K562 (cell line): ENCODE results near the gene MGA. TPM values are rescaled to one million over a fixed set of nuclear protein-coding genes. Genes with fewer than 3 reads are reported as not detected.

Experiments
- ATAC-seq: fragments of 200-7000 bp; cut with Tn5 transposase; 3 replicates; pipeline ENCODE4 v1.9.1; 2020; ENCODE audit warnings: moderate library complexity
- BruUV-seq: library from RNA; stranded (reverse); fragments of 400-500 nt; replicated peaks from 2 replicates; lab custom pipeline; 2021; lab: Mats Ljungman, UMichigan
- CTCF ChIA-PET: fragments of 300-600 bp; formaldehyde crosslinking; extraction: SDS; loops from one replicate; lab custom pipeline; 2021; ENCODE audit warnings: low intra/inter-chr PET ratio; lab: Yijun Ruan, JAX
- POLR2A ChIA-PET: fragments of 300-600, 350-650 bp; sonication (Branson Sonifier 250); formaldehyde crosslinking; extraction: SDS; loops from one replicate; lab custom pipeline; 2021; ENCODE audit warnings: antibody characterized with exemption, inconsistent platforms; lab: Yijun Ruan, JAX
- DNase-seq, 4 experiments: peaks; one replicate each; pipeline versions ENCODE4 v3.0.0 to v3.0.0-alpha.2; 2011 to 2018; ENCODE audit warnings: low spot score in 3 of 4, mixed read lengths in 3 of 4; ENCODE audit errors: extremely low read depth in 1 of 4
- FAIRE-seq: peaks from 2 replicates; lab custom pipeline; 2011; peaks lifted over from hg19 to GRCh38; lab: Jason Lieb, UNC
- H2AFZ ChIP-seq: 2 replicates; pipeline ENCODE4 v1.6.0; 2011; ENCODE audit warnings: low read depth, low read length, control low read depth, inconsistent platforms
- H3K27ac ChIP-seq: fragments of 200-600 bp; 3 replicates; pipeline ENCODE4 v1.8.0; 2011; ENCODE audit warnings: low read depth, mild to moderate bottlenecking, control low read depth, inconsistent platforms, low read length, moderate library complexity, mixed read lengths; ENCODE audit errors: extremely low read depth
- H3K27me3 ChIP-seq, 2 experiments: fragments of 300-600 bp in 1 of 2; 2 replicates in 1 of 2; 3 replicates in 1 of 2; pipeline versions ENCODE4 v1.6.0 to v1.8.0; 2011; ENCODE audit warnings: inconsistent platforms in 2 of 2, low read length in 2 of 2, mild to moderate bottlenecking in 1 of 2, mixed read lengths in 1 of 2, moderate library complexity in 1 of 2; ENCODE audit not compliant: control insufficient read depth in 2 of 2, insufficient read depth in 2 of 2
- H3K36me3 ChIP-seq: fragments of 300-600 bp; 3 replicates; pipeline ENCODE4 v1.8.0; 2011; ENCODE audit warnings: mild to moderate bottlenecking, low read length, inconsistent platforms; ENCODE audit not compliant: control insufficient read depth, insufficient read depth
- H3K4me1 ChIP-seq, 2 experiments: fragments of 200-600 bp in 1 of 2; replicated peaks in 1 of 2; 2 replicates in 1 of 2; 3 replicates in 1 of 2; pipeline versions ENCODE4 v1.5.1 to v1.8.0; 2011; ENCODE audit warnings: inconsistent platforms in 2 of 2, low read length in 2 of 2, mild to moderate bottlenecking in 1 of 2, mixed read lengths in 1 of 2, moderate library complexity in 1 of 2; ENCODE audit not compliant: control insufficient read depth in 2 of 2, insufficient read depth in 2 of 2
- H3K4me2 ChIP-seq: 2 replicates; pipeline ENCODE4 v1.6.1; 2011; ENCODE audit warnings: low read length, control low read depth, inconsistent platforms, mixed read lengths; ENCODE audit not compliant: insufficient read depth
- H3K4me3 ChIP-seq: fragments of 200-600 bp; sonication (generic), shearing (Covaris generic); 2 replicates; pipeline ENCODE4 v1.5.1; 2016; ENCODE audit warnings: control low read depth, inconsistent platforms
- H3K79me2 ChIP-seq: fragments of 200-600 bp; 3 replicates; pipeline ENCODE4 v1.8.0; 2011; ENCODE audit warnings: low read length, inconsistent platforms; ENCODE audit not compliant: control insufficient read depth, insufficient read depth
- H3K9ac ChIP-seq, 2 experiments: 2 replicates each; pipeline versions ENCODE4 v1.6.0 to v1.6.1; 2011; ENCODE audit warnings: low read depth in 2 of 2, low read length in 2 of 2, control low read depth in 1 of 2, inconsistent platforms in 1 of 2, mild to moderate bottlenecking in 1 of 2, mixed read lengths in 1 of 2; ENCODE audit not compliant: insufficient read depth in 1 of 2
- H3K9me1 ChIP-seq: one replicate; pipeline ENCODE4 v1.6.0; 2011; ENCODE audit warnings: inconsistent platforms, mild to moderate bottlenecking, low read length, moderate library complexity; ENCODE audit not compliant: control insufficient read depth, insufficient read depth
- H3K9me3 ChIP-seq: replicated peaks from 2 replicates; pipeline ENCODE4 v1.5.1; 2011; ENCODE audit warnings: low read depth, low read length, inconsistent platforms; ENCODE audit not compliant: control insufficient read depth, insufficient read depth
- H4K20me1 ChIP-seq: replicated peaks from 2 replicates; pipeline ENCODE4 v1.6.1; 2011; ENCODE audit warnings: low read length, inconsistent platforms, mixed read lengths; ENCODE audit not compliant: control insufficient read depth, insufficient read depth
- ARID3B ChIP-seq: fragments of 250-450 bp; sonication (Bioruptor Pico); IDR thresholded peaks from 2 replicates; pipeline ENCODE4 v1.4.0; 2020; ENCODE audit warnings: borderline replicate concordance
- BDP1 ChIP-seq: IDR thresholded peaks from 3 replicates; pipeline ENCODE4 v1.6.1; 2011; ENCODE audit not compliant: insufficient read length, insufficient read depth
- C11orf30 ChIP-seq: fragments of 450-650 bp; IDR thresholded peaks from 2 replicates; pipeline ENCODE4 v1.6.1; 2016; ENCODE audit warnings: low read depth, mild to moderate bottlenecking
- E2F8 ChIP-seq: fragments of 450-650 bp; IDR thresholded peaks from 2 replicates; pipeline ENCODE4 v1.7.1; 2018; ENCODE audit warnings: mild to moderate bottlenecking, low read depth; ENCODE audit not compliant: partially characterized antibody
- FOXM1 ChIP-seq, 2 experiments: fragments of 450-650 bp in 1 of 2; sonication (generic) in 1 of 2; formaldehyde crosslinking in 1 of 2; IDR thresholded peaks; 2 replicates each; pipeline versions ENCODE4 v1.6.1 to v1.9.0; 2017 to 2022; ENCODE audit warnings: low read depth in 2 of 2, mild to moderate bottlenecking in 2 of 2, missing genetic modification reagents in 1 of 2, moderate library complexity in 1 of 2
- GTF2E2 ChIP-seq: fragments of 200-800 bp; sonication (Bioruptor generic); IDR thresholded peaks from 2 replicates; pipeline ENCODE4 v1.6.1; 2016; ENCODE audit warnings: missing genetic modification characterization, missing compliant biosample characterization
- JUN ChIP-seq, 2 experiments: sonication (generic) in 1 of 2; formaldehyde crosslinking in 1 of 2; IDR thresholded peaks; 2 replicates each; pipeline versions ENCODE4 v1.6.1 to v1.8.0; 2012 to 2022; ENCODE audit warnings: borderline replicate concordance in 2 of 2, mild to moderate bottlenecking in 2 of 2, improper control_type of control experiment in 1 of 2, low read depth in 1 of 2, low read length in 1 of 2, missing genetic modification reagents in 1 of 2
- NEUROD1 ChIP-seq: fragments of 150-350 bp; IDR thresholded peaks from 2 replicates; pipeline ENCODE4 v1.6.1; 2014; ENCODE audit warnings: borderline replicate concordance, low read length, low read depth; ENCODE audit not compliant: partially characterized antibody
- SFPQ ChIP-seq: fragments of 200-400 bp; formaldehyde crosslinking; IDR thresholded peaks from 2 replicates; pipeline ENCODE4 v1.6.1; 2017; ENCODE audit warnings: mild to moderate bottlenecking, low read depth, low read length, moderate library complexity
- TBP ChIP-seq: optimal IDR thresholded peaks from 2 replicates; pipeline ENCODE3; 2011; ENCODE audit warnings: low read depth, low read length, improper control_type of control experiment
- ZNF12 ChIP-seq: sonication (generic); formaldehyde crosslinking; IDR thresholded peaks from 2 replicates; pipeline ENCODE4 v1.4.0; 2020; ENCODE audit warnings: mild to moderate bottlenecking, missing genetic modification reagents
- ZNF583 ChIP-seq: fragments of 250-450 bp; sonication (Bioruptor Pico); IDR thresholded peaks from 2 replicates; pipeline ENCODE4 v1.4.0; 2020
- WGBS: fragments of 100-300 bp; shearing (Covaris generic); methylation state at CpG from one replicate; pipeline ENCODE4 v1.1.6; 2016; ENCODE audit warnings: low coverage, mixed read lengths; ENCODE audit not compliant: insufficient coverage; ENCODE audit errors: missing lambda C conversion rate; 5-methylcytosine and 5-hydroxymethylcytosine counted together
- in situ Hi-C: fragments of 300-500 bp; cut with MboI; formaldehyde crosslinking; loops from 4 replicates; pipeline ENCODE4 v1.15.0; 2018; ENCODE audit warnings: inconsistent platforms, mixed read lengths
- intact Hi-C: fragments of 100-400 bp; cut with micrococcal nuclease; formaldehyde crosslinking; loops from 2 replicates; pipeline ENCODE4 v1.14.2; 2022
- polyA plus RNA-seq, 8 experiments: library from polyadenylated mRNA; depleted of rRNA in 4 of 8; stranded (reverse) in 5 of 8; unstranded in 3 of 8; fragments of >200 nt; fragmentation: Nextera tagmentation in 2 of 8; fragmentation: Illumina TruSeq in 1 of 8; extraction: Ambion mirVana in 2 of 8; extraction: Trizol in 1 of 8; gene quantifications; 2 replicates each; pipeline versions ENCODE4 v1.2.1 to v1.2.3, GENCODE V29; 2011 to 2014; ENCODE audit warnings: inconsistent platforms in 1 of 8, missing spikeins in 1 of 8
- total RNA-seq, 7 experiments: library from RNA; depleted of rRNA in 6 of 7; stranded (reverse); fragments of >200 nt in 6 of 7; fragmentation: Illumina TruSeq in 2 of 7; extraction: Trizol in 2 of 7; gene quantifications; 2 replicates each; pipeline versions ENCODE4 v1.2.1 to v1.2.3, GENCODE V29; 2011 to 2021; ENCODE audit warnings: low replicate concordance in 1 of 7

MGA gene
- total and polyA plus RNA-seq, 9 of the 15 experiments (the other 6 are each of a cell fraction or from before 2014, with no cell fraction given) = 4.7 to 56.1 (median 21.1) TPM

DNA sequence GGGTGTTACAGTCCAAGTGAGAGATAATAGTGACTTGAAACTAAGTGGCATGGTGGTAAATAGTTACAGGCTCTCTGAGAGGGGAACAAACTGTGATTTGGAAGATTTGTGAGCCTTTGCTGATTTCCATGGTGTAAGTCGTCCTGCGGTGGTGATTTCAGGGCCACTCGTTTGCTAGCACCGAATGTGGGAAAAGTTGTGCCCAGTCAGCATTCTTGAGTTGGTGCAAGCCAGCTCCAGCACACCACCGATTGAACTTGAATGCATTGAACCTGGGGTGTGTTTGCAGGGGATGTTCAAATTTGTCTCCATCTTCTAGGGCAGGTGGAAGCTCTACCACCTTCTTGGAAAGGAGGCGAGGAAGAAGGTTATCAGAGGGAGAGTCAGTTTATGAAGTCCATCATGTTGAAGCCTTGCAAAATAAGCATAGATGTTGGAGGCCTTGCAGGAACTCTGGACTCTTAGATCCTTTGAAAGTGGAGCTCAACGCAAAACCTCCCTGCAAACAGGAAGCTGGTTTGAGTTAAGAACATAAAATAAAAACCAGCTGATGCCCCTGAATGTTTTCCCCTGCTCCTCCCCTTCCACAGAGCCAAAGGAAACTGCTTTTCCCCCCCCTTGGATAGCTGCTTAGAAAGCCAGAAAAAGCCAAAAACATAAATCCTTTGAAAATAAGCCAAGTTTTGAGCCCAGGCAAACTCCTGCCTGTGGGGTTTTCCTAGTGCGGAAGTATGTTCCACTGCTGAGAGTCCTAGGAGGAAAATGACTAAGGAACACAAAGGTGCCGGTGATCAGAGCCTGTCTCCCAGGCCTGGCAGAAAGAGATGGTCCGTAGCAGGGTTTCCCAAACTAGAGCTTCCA, 136.0 kb downstream of the MGA start:
- Histone ChIP-seq H2AFZ (no peak overlapping the region), H3K4me1 (peaks cover 11 to 21% of the 10 kb centered on the region in 2 experiments), H3K9me1 (no peaks in the 10 kb centered on the region), H3K36me3 (no peaks in the 10 kb centered on the region), H3K27ac (no peak overlapping the region), H3K27me3 (no peaks in the 10 kb centered on the region), H3K4me2 (no peak overlapping the region), H3K4me3 (no peak overlapping the region), H3K9ac (no peak overlapping the region), H3K9me3 (no peaks in the 10 kb centered on the region), H4K20me1 (no peaks in the 10 kb centered on the region; the same call in 1 of the 2 replicates), H3K79me2 (0 out of 3 replicates have a peak, but pooled peaks cover 5% of the 10 kb centered on the region)
- in situ Hi-C loops = no loop called here
- ChIA-PET POLR2A (interaction anchor here (0.6 to 0.9 kb wide), 3 partner anchors 10 to 823 kb away, joined by 3 read pairs; no protein-coding TSS in a partner anchor), CTCF (no interaction called here)
- intact Hi-C loops = no loop called here
- FAIRE-seq (no peak), ATAC-seq (no peak), DNase-seq (no peak)
- no TSS peak for BruUV-seq
- 83% methylated on average over 10 of the region's 10 CpGs for WGBS
- no peak for TF ChIP-seq ZNF12
- no peak for TF ChIP-seq JUN (IDR thresholded peaks at IDR 0.05; ENCODE audit: borderline replicate concordance, low read depth, low read length)
- no peak for TF ChIP-seq JUN (CRISPR knock-in tag; IDR thresholded peaks at IDR 0.05; ENCODE audit: borderline replicate concordance)
- no peak for TF ChIP-seq FOXM1 (IDR thresholded peaks at IDR 0.05; ENCODE audit: low read depth)
- TF ChIP-seq FOXM1 (CRISPR knock-in tag; IDR thresholded peaks at IDR 0.05; ENCODE audit: low read depth) = no peak
- no peak for TF ChIP-seq NEUROD1
- TF ChIP-seq C11orf30 = peak; percentile 79
- TF ChIP-seq ARID3B (CRISPR knock-in tag) = no peak
- TF ChIP-seq BDP1 = no peak
- no peak for TF ChIP-seq E2F8
- no peak for TF ChIP-seq ZNF583 (CRISPR knock-in tag)
- TF ChIP-seq TBP = no peak
- no peak for TF ChIP-seq SFPQ
- no peak for TF ChIP-seq GTF2E2 (tag)
